NAMALWA (cell line): ENCODE measurements around the gene USP31.
A peak's percentile ranks its signal among the peaks of the same experiment; 100 is the strongest.

Experiments used
- DNase-seq: peaks from one replicate; pipeline ENCODE4 v3.0.0-alpha.2; 2015; ENCODE audit warnings: low spot score

The USP31 gene, protein sequence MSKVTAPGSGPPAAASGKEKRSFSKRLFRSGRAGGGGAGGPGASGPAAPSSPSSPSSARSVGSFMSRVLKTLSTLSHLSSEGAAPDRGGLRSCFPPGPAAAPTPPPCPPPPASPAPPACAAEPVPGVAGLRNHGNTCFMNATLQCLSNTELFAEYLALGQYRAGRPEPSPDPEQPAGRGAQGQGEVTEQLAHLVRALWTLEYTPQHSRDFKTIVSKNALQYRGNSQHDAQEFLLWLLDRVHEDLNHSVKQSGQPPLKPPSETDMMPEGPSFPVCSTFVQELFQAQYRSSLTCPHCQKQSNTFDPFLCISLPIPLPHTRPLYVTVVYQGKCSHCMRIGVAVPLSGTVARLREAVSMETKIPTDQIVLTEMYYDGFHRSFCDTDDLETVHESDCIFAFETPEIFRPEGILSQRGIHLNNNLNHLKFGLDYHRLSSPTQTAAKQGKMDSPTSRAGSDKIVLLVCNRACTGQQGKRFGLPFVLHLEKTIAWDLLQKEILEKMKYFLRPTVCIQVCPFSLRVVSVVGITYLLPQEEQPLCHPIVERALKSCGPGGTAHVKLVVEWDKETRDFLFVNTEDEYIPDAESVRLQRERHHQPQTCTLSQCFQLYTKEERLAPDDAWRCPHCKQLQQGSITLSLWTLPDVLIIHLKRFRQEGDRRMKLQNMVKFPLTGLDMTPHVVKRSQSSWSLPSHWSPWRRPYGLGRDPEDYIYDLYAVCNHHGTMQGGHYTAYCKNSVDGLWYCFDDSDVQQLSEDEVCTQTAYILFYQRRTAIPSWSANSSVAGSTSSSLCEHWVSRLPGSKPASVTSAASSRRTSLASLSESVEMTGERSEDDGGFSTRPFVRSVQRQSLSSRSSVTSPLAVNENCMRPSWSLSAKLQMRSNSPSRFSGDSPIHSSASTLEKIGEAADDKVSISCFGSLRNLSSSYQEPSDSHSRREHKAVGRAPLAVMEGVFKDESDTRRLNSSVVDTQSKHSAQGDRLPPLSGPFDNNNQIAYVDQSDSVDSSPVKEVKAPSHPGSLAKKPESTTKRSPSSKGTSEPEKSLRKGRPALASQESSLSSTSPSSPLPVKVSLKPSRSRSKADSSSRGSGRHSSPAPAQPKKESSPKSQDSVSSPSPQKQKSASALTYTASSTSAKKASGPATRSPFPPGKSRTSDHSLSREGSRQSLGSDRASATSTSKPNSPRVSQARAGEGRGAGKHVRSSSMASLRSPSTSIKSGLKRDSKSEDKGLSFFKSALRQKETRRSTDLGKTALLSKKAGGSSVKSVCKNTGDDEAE (N-terminal part only)

DNA sequence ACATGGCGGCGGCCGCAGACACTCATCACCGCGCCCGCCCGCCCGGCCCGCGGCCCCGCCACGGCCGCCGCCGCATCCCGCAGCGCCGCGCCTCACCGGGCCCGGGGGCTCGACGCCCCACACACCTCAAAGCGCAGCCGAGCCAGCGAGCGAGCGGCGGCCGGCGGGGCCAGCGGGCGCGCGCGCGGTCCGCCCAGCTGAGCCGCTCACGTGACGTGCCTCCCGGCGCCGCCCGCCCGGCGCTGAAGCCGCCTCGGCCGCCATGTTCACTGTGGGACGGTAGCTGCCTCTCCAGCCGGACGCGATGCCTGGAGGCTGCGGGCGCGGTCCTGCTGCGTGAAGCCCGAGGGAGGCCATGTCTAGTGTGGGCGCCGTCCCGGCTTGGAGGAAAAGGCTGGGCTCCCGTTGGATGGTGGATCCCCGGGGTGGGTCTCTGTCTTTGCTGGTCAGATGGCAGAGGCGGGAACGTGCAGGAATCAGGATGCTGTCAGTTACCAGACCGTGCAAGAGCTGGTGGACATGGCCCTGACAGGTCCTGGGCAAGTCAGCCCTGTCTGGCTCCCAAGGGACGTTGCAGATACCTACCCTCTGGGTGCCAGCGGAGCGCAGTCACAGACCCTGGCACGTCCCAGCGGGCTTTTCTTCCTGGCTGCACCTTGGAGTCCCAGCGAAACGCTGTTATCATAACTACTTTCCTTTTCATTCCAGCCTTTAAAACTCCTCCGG lies at the start of gene USP31:
Gene USP31, minus strand, starts transcription at position 186 of the 726 bp plus-strand sequence. Its CDS starts 182 bp downstream, at position 4.
- DNase-seq: peak; percentile 92

DNA sequence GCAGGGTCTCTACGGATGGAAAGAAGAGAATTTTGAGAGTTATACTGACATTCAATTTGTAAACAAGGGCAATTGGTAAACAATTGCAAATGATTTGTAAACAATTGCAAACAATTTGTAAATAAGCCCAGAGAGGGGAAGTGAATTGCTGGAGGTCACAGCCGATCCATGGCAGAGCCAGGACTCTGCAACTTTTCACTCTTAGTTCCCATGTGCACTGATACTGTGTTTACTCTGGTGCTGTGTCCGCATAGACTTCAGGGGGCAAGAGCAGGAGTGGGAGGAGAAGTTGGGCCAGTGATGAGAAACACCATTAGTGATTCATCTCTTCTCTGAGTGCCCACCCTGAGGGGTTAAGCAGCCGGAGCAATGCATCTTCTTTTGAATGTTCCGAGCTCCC lies 47.3 kb upstream of the USP31 start:
- no peak for DNase-seq

DNA sequence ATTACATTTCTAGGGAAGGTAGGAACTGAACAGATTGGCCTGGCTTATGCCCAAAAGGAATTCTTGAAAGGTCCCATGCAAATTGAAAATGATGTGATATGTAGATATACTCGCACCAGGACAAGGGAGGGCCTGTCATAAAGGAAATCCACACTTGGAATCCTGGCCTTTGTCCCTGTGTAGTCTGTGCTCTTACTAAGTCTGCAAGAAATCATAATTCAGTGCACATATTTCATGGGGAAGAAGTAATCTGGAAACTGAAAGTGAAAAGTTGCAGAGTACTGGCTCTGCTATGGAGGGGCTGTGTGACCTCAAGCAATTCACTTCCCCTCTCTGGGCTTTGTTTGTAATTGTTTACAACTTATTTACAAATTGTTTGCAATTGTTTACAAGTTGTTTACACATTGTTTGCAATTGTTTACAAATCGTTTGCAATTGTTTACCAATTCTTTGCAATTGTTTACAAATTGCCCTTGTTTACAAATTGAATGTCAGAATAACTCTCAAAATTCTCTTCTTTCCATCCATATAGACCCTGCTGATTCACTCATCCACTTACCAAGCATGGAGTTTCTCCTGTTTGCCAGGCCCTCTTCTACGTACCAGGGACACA lies 46.2 kb upstream of the USP31 start:
- peak; percentile 9 for DNase-seq

DNA sequence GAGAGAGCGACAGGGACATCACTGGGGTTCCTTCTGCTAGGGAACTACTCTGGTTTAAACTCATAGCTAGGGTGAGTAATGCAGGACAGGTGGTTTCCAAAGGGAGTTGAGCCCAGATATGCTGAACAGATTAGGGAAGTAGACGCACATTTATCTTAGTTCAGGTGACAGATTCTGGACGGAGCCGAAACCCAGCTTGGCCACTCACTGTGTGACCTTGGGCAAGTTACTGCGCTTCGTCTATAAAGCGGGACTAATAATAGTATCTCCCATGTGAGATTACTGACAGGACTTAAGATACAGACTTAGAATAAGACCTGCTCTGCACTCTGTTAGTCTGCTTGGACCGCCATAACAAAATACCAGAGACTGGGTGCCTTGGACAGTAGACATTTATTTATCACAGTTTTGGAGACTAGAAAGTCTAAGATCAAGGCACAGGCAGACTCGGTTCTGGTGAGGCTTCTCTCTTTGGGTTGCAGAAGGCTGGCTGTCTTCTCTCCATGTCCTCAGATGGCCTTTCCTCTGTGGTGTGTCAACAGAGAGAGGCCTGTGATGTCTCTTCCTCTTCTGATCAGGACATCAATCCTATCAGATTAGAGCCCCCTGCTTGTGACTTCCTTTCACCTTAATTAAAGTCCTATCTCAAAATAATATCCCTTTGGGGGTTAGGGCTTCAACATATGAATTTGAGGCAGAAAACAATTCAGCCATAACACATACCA lies 45.4 kb upstream of the USP31 start:
- no peak for DNase-seq

DNA sequence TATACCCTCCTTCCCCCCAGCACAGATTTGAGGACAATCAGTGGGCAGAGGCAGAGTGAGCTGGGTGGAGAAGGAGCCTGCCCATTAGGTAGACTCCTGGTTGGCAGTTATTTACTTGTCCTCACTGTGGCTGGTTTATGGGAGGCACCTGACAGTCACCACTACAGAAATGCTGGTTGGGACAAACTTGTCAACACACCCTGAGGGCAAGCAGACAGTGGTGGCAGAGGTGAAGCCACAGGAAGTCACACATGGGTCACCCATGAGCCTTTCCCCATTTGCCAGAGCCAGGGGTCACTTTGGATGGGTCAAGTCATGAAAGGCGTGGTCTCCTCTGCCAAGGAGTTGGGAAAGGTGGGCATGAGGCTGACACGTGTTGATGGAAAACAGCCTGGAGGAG lies 39.7 kb upstream of the USP31 start:
- no peak for DNase-seq

DNA sequence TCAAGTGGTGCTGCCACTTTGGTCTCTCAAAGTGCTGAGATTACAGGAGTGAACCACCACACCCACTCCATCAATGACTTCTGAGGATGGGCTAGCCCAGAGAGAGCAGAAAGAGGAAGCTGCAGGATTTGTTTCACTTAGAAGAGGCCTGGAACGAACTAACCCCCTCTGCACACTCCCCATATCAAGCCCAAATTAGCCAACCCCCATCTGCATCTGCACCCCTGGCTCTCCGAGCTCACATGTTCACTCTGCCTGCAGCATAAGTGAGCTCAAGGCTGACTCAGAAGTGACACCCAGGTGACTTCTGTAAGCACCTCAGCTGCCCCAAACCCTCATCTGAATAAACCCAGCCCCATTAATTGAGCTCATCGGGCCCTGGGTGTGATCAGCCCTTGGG lies 38.1 kb upstream of the USP31 start:
- DNase-seq: no peak

DNA sequence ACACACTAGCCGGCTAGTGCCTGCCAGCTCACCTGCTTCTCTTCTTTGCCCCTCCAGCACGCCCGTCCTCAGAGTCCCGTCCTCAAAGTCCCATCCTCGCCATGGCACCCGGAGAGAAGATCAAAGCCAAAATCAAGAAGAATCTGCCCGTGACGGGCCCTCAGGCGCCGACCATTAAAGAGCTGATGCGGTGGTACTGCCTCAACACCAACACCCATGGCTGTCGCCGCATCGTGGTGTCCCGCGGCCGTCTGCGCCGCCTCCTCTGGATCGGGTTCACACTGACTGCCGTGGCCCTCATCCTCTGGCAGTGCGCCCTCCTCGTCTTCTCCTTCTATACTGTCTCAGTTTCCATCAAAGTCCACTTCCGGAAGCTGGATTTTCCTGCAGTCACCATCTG lies 36.9 kb upstream of the USP31 start:
- no peak for DNase-seq

DNA sequence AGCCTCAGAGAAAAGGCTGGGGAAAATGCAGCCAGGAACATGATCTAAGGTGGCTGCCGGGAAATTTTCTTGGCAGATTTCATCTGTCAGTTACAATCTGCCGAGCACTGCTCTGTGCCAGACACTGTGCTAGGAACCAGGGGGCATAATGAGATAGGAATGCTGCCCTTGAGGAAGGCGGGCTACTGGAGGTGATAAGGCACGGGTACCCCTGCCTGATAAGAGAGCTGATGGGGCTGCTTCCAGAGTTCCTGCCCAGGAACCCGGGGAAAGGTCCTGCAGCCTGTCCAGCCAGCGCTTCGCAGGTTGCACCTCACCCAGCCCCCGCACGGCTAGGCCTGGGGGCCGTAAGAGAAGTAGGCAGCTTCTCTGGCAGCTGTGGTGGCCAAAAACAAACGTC lies 36.4 kb upstream of the USP31 start:
- DNase-seq: no peak

DNA sequence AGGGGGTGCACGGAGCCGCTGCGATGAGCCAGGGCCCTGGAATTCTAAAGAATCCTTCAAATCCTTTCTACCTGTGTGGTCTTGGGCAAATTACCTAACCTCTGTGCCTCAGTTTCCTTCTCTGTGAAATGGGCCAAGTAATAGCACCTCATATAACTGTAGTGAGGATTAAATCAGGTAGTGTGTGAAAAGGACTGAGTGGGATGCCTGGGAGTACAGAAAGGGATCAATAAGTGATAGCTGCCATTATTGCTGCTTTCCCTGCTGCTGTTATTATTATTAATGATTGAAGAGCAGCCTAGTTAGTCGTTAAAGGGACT lies 34.3 kb upstream of the USP31 start:
- DNase-seq: no peak

DNA sequence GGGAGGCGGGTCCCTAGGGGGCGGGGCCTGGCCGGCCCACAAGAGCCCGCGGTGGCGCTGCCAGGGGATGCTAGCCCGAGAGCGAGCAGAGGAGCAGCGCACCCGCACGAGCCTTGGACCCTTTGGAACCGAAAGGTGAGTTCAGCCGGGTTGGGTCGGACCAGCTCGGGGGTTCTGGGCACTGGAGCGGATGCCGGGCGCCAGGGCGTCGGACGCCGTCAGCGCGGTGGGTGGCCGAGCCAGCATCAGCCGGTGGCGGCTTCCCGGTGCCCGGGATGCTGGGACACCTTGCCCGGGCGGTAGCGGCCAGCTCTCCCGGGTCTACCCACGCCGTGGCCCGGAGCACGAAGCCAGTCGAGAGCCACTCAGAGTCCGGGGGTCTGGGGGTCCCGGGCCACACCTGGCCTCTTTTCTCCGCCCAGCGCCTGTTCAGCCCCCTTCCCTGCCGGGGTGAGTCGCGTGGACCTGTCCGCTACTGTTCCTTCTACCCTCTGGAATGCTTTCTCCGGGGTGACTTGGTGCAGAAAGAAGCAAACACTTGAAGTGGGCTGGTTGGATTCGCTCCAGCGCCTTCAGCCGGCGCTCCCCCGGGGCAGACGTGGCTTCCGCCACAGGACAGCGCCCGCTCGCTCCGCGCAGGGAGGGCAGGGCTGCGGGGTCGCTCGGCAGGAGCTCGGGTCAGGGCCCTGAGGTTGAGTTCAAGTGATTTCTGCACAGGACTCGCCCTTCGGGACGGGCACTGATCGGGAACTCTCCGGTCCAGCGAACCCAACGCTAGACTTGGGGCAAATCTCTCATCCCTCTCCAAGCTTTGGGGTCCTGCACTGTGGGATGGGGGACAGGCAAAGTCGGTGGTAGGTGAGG lies 33.7 kb upstream of the USP31 start, which contains the start of gene SCNN1G:
Gene SCNN1G, plus strand, starts transcription at position 67 of the 864 bp plus-strand sequence. CDS start 3,527 bp downstream, outside the sequence.
- no peak for DNase-seq

DNA sequence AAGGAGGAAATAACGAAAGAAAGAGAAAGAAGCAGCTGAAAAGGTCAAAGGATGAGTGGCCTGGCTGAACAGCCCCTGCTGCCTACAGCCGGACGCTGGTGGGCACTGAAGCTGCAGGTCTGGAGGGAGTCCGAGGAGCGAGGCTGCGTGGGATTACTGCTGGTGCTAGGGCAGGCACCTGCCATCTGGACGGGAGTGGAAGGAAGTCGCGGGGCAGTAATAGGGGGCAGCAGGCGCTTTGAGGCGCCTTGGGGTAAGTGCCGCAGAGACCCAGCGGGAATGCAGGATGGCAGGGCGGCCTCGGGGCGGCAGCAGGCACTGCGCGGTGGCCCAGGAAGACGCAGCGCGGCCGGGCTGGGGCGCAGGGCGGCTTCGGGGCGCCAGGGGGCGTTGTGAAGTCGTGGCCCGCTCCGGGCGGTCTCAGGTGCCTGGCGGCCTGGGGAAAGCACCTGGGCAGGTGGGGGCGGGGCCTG lies 33.0 kb upstream of the USP31 start:
- peak; percentile 65 for DNase-seq

DNA sequence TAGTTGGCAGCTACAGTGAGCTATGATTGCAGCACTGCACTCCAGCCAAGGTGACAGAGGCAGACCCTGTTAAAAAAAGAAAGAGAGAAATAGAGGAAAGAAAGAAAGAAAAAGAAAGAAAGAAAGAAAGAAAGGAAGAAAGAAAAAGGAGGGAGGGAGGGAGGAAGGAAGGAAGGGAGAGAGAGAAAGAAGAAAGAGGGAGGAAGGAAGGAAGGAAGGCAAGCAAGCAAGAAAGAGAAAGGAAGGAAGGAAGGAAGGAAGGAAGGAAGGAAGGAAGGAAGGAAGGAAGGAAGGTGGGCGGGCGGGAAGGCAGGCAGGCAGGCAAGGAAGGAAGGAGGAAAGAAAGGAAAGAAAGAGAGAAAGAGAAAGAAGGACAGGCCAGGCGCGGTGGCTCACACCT lies 32.3 kb upstream of the USP31 start:
- no peak for DNase-seq

DNA sequence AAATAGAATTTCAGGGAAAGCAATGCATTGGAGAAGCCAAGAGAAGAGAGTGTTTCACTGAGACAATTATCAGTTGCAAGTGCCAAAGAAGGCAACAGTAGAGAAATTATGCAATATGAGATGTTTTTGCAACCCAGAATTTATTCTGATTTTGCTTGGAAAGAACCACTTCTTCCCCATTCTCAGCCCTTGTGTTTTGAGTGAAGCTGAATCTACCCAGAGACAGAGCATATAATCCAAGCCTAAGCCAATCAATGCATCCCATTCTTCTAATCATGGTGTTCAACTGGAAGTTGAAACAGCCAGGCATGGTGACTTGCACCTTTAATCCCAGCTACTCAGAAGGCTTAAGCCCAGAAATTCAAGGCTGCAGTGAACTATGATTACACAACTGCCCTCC lies 26.4 kb upstream of the USP31 start:
- no peak for DNase-seq

DNA sequence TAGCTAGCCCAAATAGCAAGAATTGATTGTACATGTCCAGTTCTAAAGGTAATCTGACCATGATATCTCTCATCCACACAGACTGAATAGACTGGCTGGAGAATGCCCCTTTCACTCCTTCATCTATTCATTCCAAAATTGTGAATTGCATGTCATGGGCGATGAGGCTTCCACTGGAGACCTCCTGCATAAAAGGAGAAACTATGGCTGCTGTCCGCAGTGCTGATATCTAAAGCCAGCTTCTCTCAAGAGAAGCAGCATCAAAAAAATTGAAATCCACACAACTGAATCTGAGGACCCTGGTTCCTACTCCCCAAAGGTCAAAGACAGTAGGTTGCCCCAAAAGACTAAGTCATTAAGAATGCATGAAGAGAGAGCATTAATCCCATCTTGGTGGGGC lies 25.4 kb upstream of the USP31 start:
- peak; percentile 23 for DNase-seq

DNA sequence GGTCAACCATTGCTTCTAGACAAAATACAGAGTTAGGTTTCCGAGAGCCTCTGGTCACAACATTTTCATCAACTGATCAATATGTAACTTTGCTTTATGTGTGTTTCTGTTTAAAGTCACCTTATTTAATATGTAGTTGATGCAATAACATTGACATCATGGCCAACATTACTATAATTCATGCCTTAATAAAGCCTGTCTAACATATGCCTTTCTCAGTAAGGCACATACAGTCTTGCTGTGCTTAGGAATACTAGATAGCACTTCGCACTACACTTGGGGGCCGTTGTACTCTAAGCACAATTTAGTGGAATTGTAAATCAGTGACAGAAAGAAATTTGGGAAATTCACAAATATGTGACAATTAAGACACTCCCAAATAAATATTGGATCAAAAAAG lies 23.7 kb upstream of the USP31 start:
- DNase-seq: no peak

DNA sequence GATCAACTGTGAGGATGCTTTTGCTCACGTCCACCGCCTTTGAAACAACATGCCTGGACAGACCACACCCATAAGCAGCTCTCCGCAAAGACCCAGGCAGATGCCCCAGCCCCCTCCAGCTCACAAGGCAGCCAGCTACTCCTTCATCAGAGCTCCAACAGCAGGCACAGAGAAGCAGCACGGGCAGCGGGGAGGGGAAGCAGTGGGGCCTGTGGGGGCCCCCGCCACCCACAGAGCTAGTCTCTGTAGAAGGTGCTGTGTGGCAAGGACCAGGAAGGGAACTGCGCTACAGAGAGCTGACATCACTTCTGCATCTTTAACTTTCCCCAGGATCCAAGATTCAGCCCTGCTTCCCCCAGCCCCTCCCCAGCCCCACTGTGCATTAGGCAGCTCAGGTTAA lies 23.3 kb upstream of the USP31 start:
- no peak for DNase-seq

DNA sequence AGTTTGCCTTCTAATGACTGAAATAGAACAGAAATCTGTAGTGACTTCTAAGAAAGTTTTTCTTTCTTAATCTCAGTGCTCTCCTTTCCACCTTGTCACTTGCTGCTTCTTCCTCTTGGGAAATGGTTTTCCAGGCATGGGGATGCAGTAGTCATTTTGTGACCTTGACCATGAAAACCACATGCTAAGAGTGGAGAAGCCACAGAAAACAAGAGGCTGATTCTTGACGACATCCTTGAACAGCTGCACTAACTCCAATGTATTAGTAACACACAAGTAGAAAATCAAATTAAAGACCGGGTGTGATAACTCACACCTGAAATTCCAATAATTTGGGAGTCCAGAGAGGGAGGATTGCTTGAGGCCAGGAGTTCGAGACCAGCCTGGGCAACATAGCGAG lies 15.5 kb upstream of the USP31 start:
- no peak for DNase-seq

DNA sequence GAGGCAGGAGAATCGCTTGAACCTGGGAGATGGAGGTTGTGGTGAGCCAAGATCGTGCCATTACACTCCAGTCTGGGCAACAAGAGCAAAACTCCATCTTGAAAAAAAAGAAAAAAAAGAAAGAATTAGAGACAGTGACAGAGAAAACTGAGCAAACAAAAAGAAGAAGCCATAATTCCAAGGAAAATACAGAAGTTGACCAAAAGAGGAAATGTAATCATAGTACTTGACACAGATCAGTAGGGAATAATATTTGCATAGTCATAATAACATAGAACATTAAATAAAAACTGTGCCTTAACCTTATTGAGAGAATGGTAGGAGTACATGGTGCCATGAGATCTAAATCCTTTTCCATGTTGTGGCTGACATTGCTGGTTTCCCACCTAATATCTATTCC lies 14.7 kb upstream of the USP31 start:
- no peak for DNase-seq

DNA sequence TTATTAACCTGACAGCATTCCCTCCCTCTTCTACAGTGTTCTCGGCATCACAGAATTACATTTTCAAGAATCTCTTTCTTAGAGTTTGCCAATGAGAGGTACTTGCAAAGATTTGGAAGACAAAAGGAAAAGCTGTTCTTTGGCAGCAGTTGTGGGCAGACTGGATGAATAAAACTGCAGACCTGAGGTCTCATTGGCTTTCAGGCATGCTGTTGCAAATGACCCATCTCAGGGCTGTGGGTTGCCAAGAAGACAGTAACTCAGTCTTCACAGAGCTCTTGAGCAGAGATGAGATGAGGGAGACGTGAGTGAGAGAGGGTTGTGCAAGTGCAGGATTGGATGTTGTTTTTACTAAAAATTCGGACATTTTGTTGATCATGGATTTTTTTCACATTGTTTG lies 11.3 kb upstream of the USP31 start:
- DNase-seq: no peak

DNA sequence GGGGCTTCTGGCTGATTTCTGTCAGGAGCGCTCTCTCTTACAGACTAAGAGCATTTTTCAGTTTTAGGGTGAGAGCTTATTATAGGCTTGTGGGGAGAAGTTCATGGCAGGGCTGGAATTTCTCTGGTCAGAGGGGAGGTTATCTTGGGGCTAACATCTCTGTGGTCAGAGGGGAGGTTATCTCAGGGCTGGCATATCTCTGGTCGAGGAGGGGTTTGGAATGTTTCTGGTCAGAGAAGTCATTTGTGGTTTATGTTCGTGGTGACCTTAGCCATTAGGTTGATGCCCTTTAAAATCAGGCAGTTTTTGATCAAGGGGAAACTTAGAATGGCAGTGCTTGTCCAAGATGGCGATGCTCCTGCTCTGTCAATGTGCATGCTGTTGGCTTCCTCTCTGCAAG lies 10.8 kb upstream of the USP31 start:
- DNase-seq: no peak
